Measurements from ENCODE around the gene LHX4.

DNA sequence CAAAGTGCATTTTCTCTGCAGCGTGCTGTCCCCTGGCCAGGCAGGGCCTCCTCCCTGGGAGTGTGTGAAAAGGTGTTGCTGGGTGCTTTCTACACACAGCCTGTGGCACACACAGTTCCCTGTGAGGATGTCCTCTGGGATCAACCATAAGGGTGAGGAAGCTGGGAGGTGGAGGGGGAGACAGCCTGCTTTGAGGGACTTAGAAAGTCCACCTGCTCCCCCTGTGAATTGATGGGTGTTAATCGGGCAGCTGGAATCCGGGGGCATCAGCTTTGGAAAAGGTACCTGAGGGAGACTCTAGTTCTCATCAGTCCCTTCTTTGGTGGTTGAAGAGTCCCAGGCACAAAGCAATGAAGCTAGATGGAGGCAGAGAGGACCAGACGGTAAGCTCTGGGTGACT lies 35.8 kb downstream of the LHX4 start:
- TF ChIP-seq CTCF (IDR thresholded peaks at IDR 0.05) (no peak), POLR2AphosphoS5 (IDR thresholded peaks at IDR 0.05) (no peak)

Data from suprapubic skin (tissue), 3 donors.